HepG2 (cell line): Measurements from ENCODE around the gene CEACAM5. TPM values are rescaled to one million over a fixed set of nuclear protein-coding genes. Genes with fewer than 3 reads are reported as not detected.

ENCODE experiments used
- ATAC-seq: fragments of 200-7000 bp; cut with Tn5 transposase; 3 replicates; pipeline ENCODE4 v1.9.1; 2020; ENCODE audit warnings: mild to moderate bottlenecking, moderate library complexity
- BruUV-seq: library from RNA; stranded (reverse); fragments of 400-500 nt; replicated peaks from 2 replicates; lab custom pipeline; 2021; lab: Mats Ljungman, UMichigan
- CTCF ChIA-PET: fragments of 300-600 bp; formaldehyde crosslinking; extraction: SDS; loops from one replicate; lab custom pipeline; 2021; ENCODE audit warnings: low total read pairs, inconsistent platforms, low intra/inter-chr PET ratio; lab: Yijun Ruan, JAX
- POLR2A ChIA-PET: fragments of 350-600 bp; sonication (Branson Sonifier 250); formaldehyde crosslinking; loops from one replicate; lab custom pipeline; 2020; ENCODE audit warnings: antibody characterized with exemption, inconsistent platforms; lab: Yijun Ruan, JAX
- DNase-seq: peaks from one replicate; pipeline ENCODE4 v3.0.0-alpha.2; 2015; ENCODE audit warnings: low spot score
- FAIRE-seq: peaks from 3 replicates; lab custom pipeline; 2011; peaks lifted over from hg19 to GRCh38; lab: Jason Lieb, UNC
- H2AFZ ChIP-seq: one replicate; pipeline ENCODE4 v1.6.1; 2011; ENCODE audit warnings: low read length, inconsistent platforms
- H3K27ac ChIP-seq: fragments of 300-600 bp; 3 replicates; pipeline ENCODE4 v1.8.0; 2011; ENCODE audit warnings: mixed run types, mild to moderate bottlenecking, mixed read lengths, low read length, inconsistent platforms; ENCODE audit not compliant: insufficient read depth; ENCODE audit errors: extremely low read length
- H3K27me3 ChIP-seq, 2 experiments: fragments of 200-600 bp in 1 of 2; 2 replicates in 1 of 2; 3 replicates in 1 of 2; pipeline versions ENCODE4 v1.6.0 to v1.8.0; 2011; ENCODE audit warnings: low read length in 2 of 2, mild to moderate bottlenecking in 2 of 2, moderate library complexity in 2 of 2, inconsistent platforms in 1 of 2; ENCODE audit not compliant: insufficient read depth in 2 of 2, control insufficient read depth in 1 of 2
- H3K36me3 ChIP-seq, 2 experiments: fragments of 200-600 bp in 1 of 2; replicated peaks in 1 of 2; 2 replicates in 1 of 2; 3 replicates in 1 of 2; pipeline versions ENCODE4 v1.5.1 to v1.8.0; 2011; ENCODE audit warnings: low read length in 2 of 2, inconsistent platforms in 1 of 2; ENCODE audit not compliant: insufficient read depth in 2 of 2, control insufficient read depth in 1 of 2
- H3K4me1 ChIP-seq: 2 replicates; pipeline ENCODE4 v1.5.1; 2012; ENCODE audit warnings: low read length, inconsistent platforms; ENCODE audit not compliant: insufficient read depth
- H3K4me2 ChIP-seq: 2 replicates; pipeline ENCODE4 v1.6.0; 2011; ENCODE audit warnings: low read depth, low read length, inconsistent platforms
- H3K4me3 ChIP-seq, 3 experiments: fragments of 200-600 bp in 1 of 3; sonication (generic), shearing (Covaris generic) in 1 of 3; replicated peaks in 1 of 3; 2 replicates each; pipeline ENCODE4 v1.5.1; 2011 to 2016; ENCODE audit warnings: low read length in 3 of 3, inconsistent platforms in 2 of 3, low read depth in 2 of 3, mild to moderate bottlenecking in 2 of 3, control low read depth in 1 of 3, mixed read lengths in 1 of 3; ENCODE audit not compliant: insufficient read depth in 1 of 3
- H3K79me2 ChIP-seq: one replicate; pipeline ENCODE4 v1.6.1; 2011; ENCODE audit warnings: low read length, inconsistent platforms; ENCODE audit not compliant: insufficient read depth
- H3K9ac ChIP-seq: 2 replicates; pipeline ENCODE4 v1.6.0; 2011; ENCODE audit warnings: mild to moderate bottlenecking, low read depth, low read length, inconsistent platforms; ENCODE audit not compliant: insufficient read depth
- H3K9me3 ChIP-seq: 2 replicates; pipeline ENCODE4 v1.5.1; 2012; ENCODE audit warnings: mild to moderate bottlenecking, low read length
- H4K20me1 ChIP-seq: 2 replicates; pipeline ENCODE4 v1.6.0; 2011; ENCODE audit warnings: inconsistent platforms, mild to moderate bottlenecking, low read length, moderate library complexity; ENCODE audit not compliant: insufficient read depth
- CTCF ChIP-seq: sonication (generic); formaldehyde crosslinking; IDR thresholded peaks from 2 replicates; pipeline ENCODE4 v1.5.0; 2020; ENCODE audit warnings: mild to moderate bottlenecking, missing genetic modification reagents, moderate library complexity
- KMT2B ChIP-seq: IDR thresholded peaks from 2 replicates; pipeline ENCODE4 v1.6.1; 2016; ENCODE audit warnings: missing genetic modification reagents, missing compliant biosample characterization
- POLR2AphosphoS5 ChIP-seq: IDR thresholded peaks from 2 replicates; pipeline ENCODE4 v1.6.1; 2012; ENCODE audit warnings: low read depth, low read length
- ZNF607 ChIP-seq: sonication (generic); formaldehyde crosslinking; IDR thresholded peaks from 2 replicates; pipeline ENCODE4 v1.5.1; 2020; ENCODE audit warnings: missing genetic modification reagents, mild to moderate bottlenecking, borderline replicate concordance
- ZNF614 ChIP-seq: IDR thresholded peaks from 2 replicates; pipeline ENCODE4 v1.6.1; 2018; ENCODE audit warnings: missing biosample characterization, missing genetic modification reagents, inconsistent platforms, borderline replicate concordance
- WGBS: methylation state at CpG from one replicate; pipeline ENCODE4 v1.1.6; 2017; ENCODE audit warnings: low lambda C conversion rate; 5-methylcytosine and 5-hydroxymethylcytosine counted together
- in situ Hi-C: cut with HindIII; loops from 2 replicates; pipeline ENCODE4 v1.10.0; 2017; ENCODE audit warnings: low pct_unique_long_range_greater_than_20kb; ENCODE audit not compliant: extremely low pct_ligation_motif_present
- intact Hi-C: fragments of 100-400 bp; cut with micrococcal nuclease; formaldehyde crosslinking; loops from one replicate; pipeline ENCODE4 v1.10.0; 2022; ENCODE audit not compliant: unreplicated experiment
- polyA plus RNA-seq, 8 experiments: library from polyadenylated mRNA; depleted of rRNA in 3 of 8; stranded (reverse) in 7 of 8; unstranded in 1 of 8; fragments of >200 nt; fragmentation: Illumina TruSeq in 4 of 8; extraction: Trizol in 4 of 8; gene quantifications; 2 replicates each; pipeline versions ENCODE4 v1.2.1 to v1.2.3, GENCODE V29; 2011 to 2016; ENCODE audit warnings: low read depth in 4 of 8, missing spikeins in 1 of 8, mixed read lengths in 1 of 8; ENCODE audit not compliant: insufficient read depth in 1 of 8
- total RNA-seq, 5 experiments: library from RNA; depleted of rRNA; stranded (reverse); fragments of >200 nt; fragmentation: Illumina TruSeq; extraction: Trizol; gene quantifications; 2 replicates each; pipeline ENCODE4 v1.2.3, GENCODE V29; 2016; ENCODE audit warnings: low read depth in 1 of 5

Gene CEACAM5
- total and polyA plus RNA-seq, 2 of the 13 experiments (the other 11 are each of a cell fraction or from before 2014, with no cell fraction given) = not detected

GRCh38 chr19:41753159-41753558 lies 44.7 kb downstream of the CEACAM5 start:
- BruUV-seq = no TSS peak
- Histone ChIP-seq H2AFZ (no peak overlapping the region), H3K79me2 (no peaks in the 10 kb centered on the region), H3K4me2 (no peak overlapping the region), H3K9ac (no peak overlapping the region), H3K9me3 (no peaks in the 10 kb centered on the region), H3K36me3 (no peaks in the 10 kb centered on the region), H3K27ac (no peak overlapping the region), H3K4me1 (no peaks in the 10 kb centered on the region), H3K4me3 (no peak overlapping the region), H4K20me1 (no peaks in the 10 kb centered on the region), H3K27me3 (peaks cover 0 to 2% of the 10 kb centered on the region in 2 experiments; a peak in 2 of 5 replicates)
- ATAC-seq = peak; percentile 63; the same call in 1 of the 3 replicates
- TF ChIP-seq CTCF (CRISPR knock-in tag) (peak; percentile 58), ZNF614 (CRISPR knock-in tag) (no peak)
- in situ Hi-C loops = no loop called here
- no peak for FAIRE-seq
- DNase-seq = peak; percentile 6
- CTCF ChIA-PET = interaction anchor here (1.2 to 1.7 kb wide), 3 partner anchors 32 to 68 kb away, joined by 3 to 8 read pairs (median 4); no protein-coding TSS in a partner anchor
- 2% methylated on average over 12 of the region's 12 CpGs for WGBS
- intact Hi-C loops = no loop called here
- POLR2A ChIA-PET = no interaction called here

- no peak overlapping the region for H2AFZ ChIP-seq
- WGBS = 2% methylated on average over 4 of the region's 4 CpGs
- H3K27ac ChIP-seq = no peak overlapping the region
- in situ Hi-C loops (no loop called here), intact Hi-C loops (no loop called here)
- no peaks in the 10 kb centered on the region for H3K9me3 ChIP-seq
- ATAC-seq (peak; percentile 80), FAIRE-seq (peak; percentile 84), DNase-seq (peak; percentile 14)
- no peak overlapping the region for H3K4me3 ChIP-seq
- no peaks in the 10 kb centered on the region for H3K4me1 ChIP-seq
- POLR2A ChIA-PET = no interaction called here
- no peak overlapping the region for H3K9ac ChIP-seq
- no TSS peak for BruUV-seq
- no peaks in the 10 kb centered on the region for H3K79me2 ChIP-seq
- no peak for TF ChIP-seq KMT2B (CRISPR knock-in tag)
- TF ChIP-seq CTCF (CRISPR knock-in tag) = peak; percentile 58
- no peak for TF ChIP-seq POLR2AphosphoS5
- no peak for TF ChIP-seq ZNF607 (CRISPR knock-in tag)
- CTCF ChIA-PET = interaction anchor here (0.8 to 1.7 kb wide), 3 partner anchors 31 to 67 kb away, joined by 3 to 8 read pairs (median 3); no protein-coding TSS in a partner anchor
- H4K20me1 ChIP-seq = no peaks in the 10 kb centered on the region
- peaks cover 0 to 9% of the 10 kb centered on the region in 2 experiments; a peak in 1 of 5 replicates for H3K27me3 ChIP-seq
- H3K4me2 ChIP-seq = no peak overlapping the region
- H3K36me3 ChIP-seq = no peaks in the 10 kb centered on the region
Observed at GRCh38 chr19:41753936-41754529, 45.6 kb downstream of the CEACAM5 start.
